HG03045 (cell line): Measurements from ENCODE around the gene TNFAIP2.

ENCODE experiments used
- ATAC-seq: cut with Tn5 transposase; IDR thresholded peaks from one replicate; pipeline ENCODE4 v1.9.1; 2021; ENCODE audit warnings: mild to moderate bottlenecking, moderate library complexity; ENCODE audit not compliant: unreplicated experiment

TNFAIP2 gene

DNA sequence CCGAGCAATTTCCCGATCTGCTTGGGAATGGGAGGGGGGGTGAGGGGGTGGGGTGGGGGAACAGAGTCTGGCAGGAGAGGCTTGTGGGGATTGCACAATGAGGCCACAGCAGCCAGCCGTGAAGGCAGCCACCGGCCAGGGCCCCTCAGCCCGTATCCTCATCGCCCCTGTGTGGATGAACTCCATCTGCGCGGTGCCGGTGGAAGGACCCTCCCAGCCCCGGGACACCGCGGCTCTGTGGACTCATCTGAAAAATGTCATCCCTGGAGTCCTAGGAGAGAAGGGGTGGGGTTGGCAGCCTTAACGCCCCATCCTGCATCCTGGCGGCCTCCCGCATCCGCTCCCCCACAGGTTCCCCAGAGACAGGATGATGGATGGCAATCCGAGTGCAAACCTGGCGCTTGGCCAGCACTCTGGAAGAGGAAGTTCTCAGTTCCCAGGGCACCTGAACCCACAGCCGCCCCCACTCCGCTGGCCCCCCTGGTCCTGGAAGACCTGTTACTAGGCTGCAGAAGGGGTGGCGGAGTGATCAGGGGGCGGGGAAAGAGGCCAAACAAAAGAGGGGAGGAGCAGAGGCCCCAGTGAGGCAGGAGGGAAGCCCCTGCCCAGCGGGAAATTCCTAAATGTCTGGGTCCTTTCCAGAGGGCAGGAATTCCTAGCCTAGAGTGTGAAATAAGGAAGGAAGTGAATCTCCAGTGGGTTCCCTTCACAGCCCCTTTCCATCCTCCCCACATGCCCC, 1.2 kb upstream of the TNFAIP2 start:
- ATAC-seq: no peak

DNA sequence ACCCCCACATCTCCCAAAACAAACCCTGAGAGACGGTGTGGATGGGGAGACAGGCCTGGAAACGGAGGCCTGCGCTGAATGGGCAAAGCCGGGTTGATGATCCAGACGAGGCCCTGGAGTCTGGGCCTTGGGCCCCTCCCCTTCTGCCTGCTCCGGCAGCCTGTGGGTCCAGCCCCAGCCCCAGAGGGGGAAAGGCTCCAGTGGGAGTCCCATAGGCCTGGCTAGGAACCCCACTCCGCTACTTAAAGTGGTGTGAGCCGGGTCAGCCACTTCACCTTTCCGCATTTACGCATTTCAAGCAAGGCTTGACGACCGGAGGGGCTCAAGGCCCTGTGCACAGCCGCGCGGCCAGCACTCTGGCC, 695 bp upstream of the TNFAIP2 start:
- ATAC-seq: no peak

DNA sequence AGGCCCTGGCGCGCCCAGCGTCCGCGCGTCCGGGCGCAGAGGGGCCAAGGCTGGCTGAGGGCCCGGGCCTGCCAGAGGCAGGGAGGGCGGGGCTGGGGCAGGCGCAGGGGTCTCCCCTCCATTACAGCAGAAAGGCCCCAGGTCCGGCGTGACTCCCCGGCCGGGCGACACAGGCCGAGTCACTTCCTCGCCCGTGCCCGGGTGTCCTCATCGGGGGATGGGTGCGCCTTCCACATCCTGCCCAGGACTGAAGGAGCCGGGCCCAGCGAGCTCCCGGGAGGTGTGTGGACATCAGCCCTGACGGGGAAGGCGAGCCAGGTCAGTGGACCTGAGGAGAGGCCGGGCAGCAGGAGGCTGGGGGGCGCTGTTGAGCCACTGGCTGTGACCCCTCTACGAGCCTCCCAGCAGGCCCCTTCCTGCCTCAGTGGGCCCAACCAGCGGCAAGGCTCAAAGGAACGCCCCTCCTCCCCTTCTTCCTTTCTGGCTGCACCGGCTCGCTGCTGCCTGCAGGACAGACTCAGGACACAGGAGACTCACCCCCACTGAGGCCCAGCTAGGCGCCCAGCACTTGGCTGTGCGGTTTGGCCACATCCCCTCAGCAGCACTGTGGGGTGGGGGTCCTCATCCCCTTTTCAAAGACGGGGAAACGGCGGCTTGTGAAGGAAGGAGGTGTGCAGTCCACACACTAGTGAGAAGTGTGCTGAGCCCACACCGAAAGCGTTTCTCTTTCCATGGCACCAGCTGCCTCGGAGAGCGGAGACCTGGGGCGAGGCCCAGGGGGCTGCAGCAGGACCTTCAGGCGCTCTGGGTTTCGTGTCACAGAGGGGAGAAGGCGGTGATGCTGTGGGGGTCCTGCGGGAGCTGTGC, 606 bp downstream of the TNFAIP2 start:
- no peak for ATAC-seq

DNA sequence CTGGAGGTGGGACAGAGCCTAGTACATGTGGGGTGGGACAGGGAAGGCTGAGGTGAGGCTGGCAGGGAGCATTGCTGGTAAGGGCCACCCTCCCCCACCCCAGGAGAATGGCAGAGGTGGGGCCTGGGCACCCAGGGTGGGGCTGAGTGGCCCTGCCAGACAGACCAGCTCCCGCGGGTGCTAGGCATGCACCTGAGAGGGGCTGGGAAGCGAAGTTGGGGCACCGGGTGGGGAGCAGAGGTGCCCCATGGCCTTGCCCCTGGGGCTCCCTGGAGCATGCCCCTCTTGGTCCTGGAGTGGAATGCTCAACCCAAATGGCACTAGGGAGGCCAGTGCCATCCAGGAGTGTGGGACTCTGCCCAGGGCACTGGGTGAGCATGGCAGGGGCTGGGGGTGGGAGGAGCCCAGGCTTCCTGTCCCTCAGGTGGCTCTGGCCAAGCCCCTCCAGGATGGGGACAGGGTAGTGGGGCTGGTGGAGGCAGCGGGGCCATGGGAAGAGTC, 1.3 kb downstream of the TNFAIP2 start:
- ATAC-seq: no peak

DNA sequence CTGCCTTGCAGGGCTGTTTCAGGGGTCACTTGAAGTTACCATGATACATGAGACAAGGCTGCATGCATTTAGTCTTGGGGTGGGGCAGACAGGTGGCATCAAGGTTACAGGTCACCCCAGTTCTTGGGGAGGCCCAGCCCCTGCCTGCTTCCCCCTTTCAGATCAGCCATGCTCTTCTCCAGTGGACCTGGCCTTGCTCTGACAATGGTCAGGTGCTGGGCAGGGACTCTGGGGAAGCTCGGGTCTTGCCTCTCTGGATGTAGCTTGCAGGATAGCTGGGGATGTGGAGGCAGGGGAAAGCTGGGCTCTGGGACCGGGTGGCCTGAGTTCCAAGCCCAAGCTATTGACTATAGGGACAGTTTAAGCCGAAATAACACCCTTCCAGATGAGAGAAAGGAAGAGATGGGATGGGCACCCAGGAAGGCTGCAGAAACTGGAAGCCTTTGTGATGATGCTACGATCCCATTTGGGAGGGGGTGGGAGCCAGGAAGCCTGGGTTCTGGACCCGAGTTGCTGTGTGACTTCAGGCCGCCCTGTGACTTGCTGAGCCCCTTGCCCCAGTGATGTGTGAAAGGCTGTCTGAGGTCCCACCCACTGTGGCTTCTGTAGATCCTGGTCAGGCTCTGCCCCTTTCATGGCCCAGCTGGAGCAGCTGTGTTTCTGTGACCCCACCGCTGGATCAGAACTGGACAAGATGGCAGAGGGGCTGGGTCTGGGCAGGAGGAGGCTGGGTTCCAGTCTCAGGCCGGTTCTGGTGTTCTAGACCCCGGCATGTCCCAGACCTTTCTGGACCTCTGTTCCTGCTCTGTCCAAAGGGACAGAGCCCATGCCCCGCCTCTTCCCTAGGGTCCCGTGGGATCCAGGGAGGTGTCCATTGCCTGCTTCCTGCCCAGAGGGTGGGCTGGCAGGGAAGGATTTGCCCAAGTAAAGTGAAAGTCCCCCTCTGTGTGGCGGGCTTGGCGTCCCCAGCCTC, 2.1 kb downstream of the TNFAIP2 start:
- no peak for ATAC-seq

DNA sequence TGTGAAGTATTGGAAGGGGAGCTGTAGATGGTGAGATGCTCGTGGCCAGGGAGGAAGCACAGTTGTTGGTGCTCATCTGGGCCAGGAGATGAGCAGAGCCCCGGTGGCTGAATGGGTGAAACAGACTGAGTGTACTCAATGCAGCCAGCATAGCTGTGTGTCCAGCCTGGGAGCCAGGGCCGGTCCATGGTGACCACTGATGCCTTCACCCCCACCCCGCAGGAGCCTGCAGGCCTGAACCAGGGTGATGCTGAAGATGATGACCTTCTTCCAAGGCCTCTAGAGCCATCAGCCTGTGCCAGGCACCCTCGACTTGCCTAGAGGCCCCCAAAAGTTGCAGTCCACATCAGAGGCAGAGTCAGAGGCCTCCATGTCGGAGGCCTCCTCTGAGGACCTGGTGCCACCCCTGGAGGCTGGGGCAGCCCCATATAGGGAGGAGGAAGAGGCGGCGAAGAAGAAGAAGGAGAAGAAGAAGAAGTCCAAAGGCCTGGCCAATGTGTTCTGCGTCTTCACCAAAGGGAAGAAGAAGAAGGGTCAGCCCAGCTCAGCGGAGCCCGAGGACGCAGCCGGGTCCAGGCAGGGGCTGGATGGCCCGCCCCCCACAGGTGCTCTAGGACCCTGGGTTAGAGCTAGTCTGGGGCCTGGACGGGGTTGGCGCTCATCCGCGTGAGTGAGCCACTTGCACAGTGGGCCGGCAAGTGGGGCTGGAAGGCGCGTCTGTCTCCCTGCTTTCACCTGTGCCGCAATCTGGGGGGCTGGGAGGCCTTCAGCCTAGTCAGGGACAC, 3.0 kb downstream of the TNFAIP2 start:
- no peak for ATAC-seq

DNA sequence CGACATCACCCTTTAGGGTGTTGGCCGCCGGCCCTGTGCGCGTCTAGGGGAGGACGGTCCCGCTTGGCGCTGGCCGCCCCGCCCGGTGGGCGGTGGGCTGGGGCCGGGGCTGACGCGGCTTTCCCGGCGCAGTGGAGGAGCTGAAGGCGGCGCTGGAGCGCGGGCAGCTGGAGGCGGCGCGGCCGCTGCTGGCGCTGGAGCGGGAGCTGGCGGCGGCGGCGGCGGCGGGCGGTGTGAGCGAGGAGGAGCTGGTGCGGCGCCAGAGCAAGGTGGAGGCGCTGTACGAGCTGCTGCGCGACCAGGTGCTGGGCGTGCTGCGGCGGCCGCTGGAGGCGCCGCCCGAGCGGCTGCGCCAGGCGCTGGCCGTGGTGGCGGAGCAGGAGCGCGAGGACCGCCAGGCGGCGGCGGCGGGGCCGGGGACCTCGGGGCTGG, 3.6 kb downstream of the TNFAIP2 start:
- ATAC-seq: no peak

DNA sequence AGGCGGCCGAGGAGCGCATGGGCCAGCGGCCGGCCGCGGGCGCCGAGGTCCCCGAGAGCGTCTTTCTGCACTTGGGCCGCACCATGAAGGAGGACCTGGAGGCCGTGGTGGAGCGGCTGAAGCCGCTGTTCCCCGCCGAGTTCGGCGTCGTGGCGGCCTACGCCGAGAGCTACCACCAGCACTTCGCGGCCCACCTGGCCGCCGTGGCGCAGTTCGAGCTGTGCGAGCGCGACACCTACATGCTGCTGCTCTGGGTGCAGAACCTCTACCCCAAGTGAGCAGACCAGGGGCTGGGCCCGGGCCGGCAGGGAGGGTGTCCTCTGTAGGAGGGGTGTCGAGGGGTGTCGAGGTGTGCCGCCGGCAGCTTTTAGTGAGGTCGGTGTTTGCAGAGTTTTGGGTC, 4.1 kb downstream of the TNFAIP2 start:
- ATAC-seq: no peak

DNA sequence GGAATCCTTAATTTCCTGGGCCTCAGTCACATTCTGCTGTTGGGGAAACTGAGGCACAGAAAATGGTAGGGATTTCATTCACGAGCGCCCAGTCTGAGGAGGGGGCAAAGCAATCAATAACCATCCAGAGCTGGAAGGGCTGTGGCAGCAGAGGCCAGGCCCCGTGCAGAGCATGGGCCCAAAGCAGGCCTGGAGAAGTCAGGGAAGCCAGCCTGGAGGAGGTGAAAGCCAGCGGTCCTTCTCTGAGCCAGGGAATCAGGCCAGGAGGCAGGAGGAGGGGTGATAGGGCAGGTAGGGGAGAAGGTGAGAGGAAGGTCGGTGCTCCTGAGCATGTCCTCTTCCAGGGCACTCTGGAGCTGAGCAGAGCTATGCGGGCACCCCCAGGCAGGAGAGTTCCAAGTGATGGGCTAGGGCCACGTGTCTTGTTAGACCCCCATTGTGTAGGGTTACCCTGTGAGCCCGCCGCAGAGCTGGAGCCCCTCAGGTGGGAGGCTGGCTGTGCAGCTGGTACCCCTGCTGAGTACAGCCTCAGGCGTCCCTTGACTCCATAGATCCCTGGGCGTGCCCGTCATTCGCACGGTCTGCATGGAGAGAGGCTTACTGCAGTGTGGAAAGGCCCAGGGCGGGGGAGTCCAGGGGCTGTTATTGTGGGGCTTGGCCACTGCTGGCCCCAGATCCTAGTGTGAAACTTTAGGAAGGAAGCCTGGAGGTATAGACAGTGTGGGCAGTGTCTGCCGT, 4.8 kb downstream of the TNFAIP2 start:
- no peak for ATAC-seq

DNA sequence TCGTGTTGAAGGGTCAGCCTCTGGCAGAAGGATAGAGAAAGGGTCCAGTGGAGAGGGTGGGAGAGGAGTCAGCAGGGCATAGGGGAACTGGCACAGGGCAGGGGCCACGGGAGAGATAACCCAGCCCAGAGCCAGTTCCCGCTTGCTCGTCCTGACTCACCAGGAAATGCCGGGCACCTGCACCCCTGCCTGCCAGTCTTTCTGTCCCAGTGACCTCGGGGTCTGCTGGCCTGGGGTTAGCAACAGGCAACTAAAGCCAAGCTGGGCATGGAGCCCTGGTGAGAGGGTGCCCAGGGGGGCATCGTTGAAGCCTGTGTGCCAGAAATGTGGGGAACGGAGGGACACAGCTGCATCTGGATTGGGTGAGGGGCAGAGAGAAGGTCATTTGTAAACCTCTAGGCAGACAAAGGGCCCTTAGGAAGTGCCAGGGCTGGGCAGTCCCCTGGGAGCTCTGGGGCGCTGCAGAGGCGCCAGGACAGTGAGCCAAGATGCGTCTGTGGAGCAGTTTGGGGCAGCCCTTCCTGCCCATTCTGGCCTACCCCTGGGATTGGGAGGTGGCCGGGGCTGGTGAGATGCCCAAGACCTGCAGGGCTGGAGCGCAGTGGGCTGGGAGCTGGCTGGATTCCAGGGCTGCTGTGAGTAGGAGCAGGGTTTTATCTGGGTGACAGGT, 5.5 kb downstream of the TNFAIP2 start:
- ATAC-seq: no peak

DNA sequence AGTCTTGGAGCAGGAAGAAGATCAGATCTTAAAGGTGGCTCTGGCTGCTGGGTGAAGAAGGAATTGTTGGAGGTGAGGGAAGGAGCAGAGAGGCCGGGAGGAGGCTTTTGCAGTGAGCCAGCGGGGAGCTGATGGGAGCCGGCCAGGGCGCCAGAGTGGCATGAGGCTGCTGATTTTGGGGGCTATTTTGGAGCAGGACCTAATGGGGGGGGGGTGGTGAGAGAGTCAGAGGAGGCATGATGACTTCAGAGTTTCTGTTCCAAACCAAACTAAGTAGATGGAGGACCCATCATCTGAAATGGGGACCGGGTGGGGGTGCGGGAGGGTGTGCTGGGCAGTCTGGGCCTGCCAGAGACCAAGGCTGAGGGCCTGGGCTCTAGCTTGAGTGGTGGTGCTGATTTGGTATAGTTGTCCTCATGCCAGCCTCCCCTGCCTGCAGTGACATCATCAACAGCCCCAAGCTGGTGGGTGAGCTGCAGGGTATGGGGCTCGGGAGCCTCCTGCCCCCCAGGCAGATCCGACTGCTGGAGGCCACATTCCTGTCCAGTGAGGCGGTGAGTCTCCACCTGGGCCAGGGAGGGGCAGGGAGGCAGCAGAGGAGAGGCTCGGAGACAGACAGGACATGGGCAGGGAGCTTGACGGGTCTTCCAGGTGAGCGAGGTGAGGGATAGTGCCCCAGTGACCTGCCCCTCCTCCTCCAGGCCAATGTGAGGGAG, 6.2 kb downstream of the TNFAIP2 start:
- no peak for ATAC-seq

DNA sequence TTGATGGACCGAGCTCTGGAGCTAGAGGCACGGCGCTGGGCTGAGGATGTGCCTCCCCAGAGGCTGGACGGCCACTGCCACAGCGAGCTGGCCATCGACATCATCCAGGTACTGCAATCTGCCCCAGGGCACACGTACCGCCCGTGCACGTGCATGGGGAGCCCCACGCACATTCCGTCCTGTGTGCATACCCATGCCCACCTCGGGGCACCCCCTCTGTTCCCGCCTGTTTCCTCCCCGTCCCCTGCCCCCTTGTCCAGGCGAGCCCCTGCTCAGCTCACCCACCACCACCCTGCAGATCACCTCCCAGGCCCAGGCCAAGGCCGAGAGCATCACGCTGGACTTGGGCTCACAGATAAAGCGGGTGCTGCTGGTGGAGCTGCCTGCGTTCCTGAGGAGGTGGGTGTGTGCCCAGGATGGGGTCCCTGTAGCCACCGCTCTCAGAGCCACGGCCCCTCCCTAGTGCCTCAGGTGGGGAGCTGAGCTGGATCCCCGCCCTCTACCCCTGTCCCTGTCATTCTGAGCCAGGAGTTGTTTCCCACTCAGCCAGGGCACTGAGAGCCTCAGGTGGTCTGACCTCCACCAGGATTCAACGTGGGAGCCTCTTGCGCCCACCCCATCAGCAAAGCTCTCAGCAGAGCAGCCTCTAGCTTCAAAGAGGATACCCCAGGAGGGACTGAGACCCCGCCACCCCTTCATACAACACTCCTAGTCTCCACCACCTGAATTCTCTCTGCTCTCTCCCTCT, 6.9 kb downstream of the TNFAIP2 start:
- no peak for ATAC-seq

DNA sequence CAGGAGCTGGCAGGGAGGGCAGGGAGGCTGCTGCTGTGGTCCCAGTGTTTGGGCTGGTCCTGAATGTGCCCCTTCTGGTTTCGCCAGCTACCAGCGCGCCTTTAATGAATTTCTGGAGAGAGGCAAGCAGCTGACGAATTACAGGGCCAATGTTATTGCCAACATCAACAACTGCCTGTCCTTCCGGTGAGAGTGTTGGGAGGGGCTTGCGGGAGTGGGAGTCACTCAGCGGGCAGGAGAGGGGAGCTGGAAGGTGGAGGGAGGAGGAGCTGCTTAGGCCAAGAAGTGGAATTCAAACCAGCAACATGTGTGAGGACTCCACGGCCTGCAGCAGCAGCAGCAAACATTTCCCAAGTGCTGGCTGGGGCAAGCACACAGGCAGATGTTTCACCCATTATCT, 7.7 kb downstream of the TNFAIP2 start:
- ATAC-seq: no peak

DNA sequence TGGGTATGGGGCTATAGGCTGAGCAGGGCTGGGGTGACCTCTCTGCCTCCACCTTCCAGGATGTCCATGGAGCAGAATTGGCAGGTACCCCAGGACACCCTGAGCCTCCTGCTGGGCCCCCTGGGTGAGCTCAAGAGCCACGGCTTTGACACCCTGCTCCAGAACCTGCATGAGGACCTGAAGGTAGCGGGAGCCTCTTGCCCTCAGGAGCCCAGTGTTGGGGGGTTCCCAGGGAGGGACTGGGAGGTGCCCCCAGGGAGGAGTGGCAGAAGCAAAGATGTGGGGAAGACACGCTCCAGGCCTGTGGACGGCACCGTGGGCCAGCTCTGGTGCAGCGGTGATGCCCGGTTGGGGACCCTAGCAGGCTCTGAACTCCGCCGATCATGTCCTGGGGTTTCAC, 8.3 kb downstream of the TNFAIP2 start:
- no peak for ATAC-seq

DNA sequence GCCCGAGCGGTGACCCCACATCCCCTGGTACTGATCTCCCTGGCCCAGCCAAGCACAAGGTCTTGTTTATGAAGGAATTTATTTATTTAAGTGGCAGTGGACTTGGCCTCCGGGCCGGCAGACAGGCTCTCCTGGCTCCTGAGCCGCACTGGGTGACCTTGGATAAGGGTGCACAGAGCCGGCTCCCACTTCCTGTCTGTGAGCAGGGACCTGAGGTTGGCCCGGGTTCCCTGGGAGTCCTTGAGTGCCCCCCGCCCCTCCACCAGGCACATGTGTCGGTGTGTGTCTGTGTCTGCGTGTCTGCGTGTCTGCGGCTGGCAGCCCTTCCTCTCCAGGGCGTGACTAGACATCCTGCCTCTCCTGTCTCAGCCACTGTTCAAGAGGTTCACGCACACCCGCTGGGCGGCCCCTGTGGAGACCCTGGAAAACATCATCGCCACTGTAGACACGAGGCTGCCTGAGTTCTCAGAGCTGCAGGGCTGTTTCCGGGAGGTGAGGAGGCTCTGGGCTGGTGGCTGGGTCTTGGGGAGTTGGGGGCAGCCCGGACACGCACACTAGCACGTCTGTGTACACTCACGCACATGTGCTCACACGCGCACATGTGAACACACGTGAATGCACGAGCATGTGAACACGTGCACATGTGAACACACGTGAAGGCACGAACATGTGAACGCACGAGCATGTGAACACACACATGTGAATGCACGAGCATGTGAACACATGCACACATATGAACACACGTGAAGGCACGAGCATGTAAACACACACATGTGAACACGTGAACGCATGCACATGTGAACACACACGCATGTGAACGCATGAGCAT, 9.3 kb downstream of the TNFAIP2 start:
- ATAC-seq: no peak

DNA sequence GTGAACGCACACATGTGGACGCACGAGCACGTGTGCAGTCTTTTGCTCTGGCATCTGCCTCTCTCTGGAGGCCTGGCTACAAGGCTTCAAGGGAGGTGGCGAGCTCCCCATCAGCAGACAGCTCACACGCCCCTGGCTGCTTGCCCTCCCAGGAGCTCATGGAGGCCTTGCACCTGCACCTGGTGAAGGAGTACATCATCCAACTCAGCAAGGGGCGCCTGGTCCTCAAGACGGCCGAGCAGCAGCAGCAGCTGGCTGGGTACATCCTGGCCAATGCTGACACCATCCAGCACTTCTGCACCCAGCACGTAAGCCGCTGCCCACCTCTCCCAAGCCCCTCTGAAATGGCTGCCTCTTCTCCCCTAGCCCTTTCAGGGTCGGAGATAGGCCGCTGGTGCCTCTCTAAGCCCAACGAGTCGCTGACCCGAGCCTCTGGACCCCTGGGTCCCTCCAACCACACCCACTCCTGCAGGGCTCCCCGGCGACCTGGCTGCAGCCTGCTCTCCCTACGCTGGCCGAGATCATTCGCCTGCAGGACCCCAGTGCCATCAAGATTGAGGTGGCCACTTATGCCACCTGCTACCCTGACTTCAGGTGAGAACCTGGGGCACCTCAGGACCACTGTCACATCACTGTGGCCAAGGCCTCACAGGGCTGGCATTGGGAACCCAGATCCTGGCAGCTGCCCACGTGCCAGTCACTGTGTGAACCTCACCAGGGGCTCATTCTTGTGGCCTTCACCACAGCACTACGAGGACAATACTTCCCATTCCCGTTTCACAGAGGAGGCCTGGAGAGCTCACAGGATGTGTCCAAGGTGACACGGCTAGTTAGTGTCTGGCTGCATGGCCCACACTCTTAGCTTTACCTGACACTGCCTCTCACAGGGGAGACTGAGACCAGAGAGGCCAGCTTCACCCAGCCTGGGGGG, 10.2 kb downstream of the TNFAIP2 start:
- no peak for ATAC-seq
